GM23338 (cell line): Measurements from ENCODE around the gene BLOC1S3. TPM values are rescaled to one million over a fixed set of nuclear protein-coding genes. Genes with fewer than 3 reads are reported as not detected.

Experiments
- ATAC-seq: fragments of 200-7000 bp; cut with Tn5 transposase; 3 replicates; pipeline ENCODE4 v1.9.1; 2020
- DNase-seq: peaks from one replicate; pipeline ENCODE4 v3.0.0-alpha.2; 2015; ENCODE audit warnings: low spot score
- H2AFZ ChIP-seq: fragments of 200-600 bp; sonication (generic); 2 replicates; pipeline ENCODE4 v1.8.0; 2016; ENCODE audit warnings: antibody characterized with exemption, mild to moderate bottlenecking, moderate library complexity
- H3F3A ChIP-seq: fragments of 200-600 bp; sonication (generic); replicated peaks from 2 replicates; pipeline ENCODE4 v1.8.0; 2017; ENCODE audit warnings: antibody characterized with exemption, mixed run types, low read depth
- H3K27ac ChIP-seq: fragments of 200-600 bp; sonication (generic); 2 replicates; pipeline ENCODE4 v1.6.1; 2016; ENCODE audit warnings: low read depth
- H3K27me3 ChIP-seq: fragments of 200-600 bp; sonication (generic); 2 replicates; pipeline ENCODE4 v1.8.0; 2016; ENCODE audit warnings: mild to moderate bottlenecking, mixed run types, moderate library complexity; ENCODE audit not compliant: insufficient read depth
- H3K36me3 ChIP-seq: fragments of 200-600 bp; sonication (generic); 2 replicates; pipeline ENCODE4 v1.8.0; 2016; ENCODE audit warnings: mild to moderate bottlenecking; ENCODE audit not compliant: insufficient read depth
- H3K4me1 ChIP-seq: fragments of 200-600 bp; sonication (generic); 2 replicates; pipeline ENCODE4 v1.8.0; 2016; ENCODE audit warnings: mild to moderate bottlenecking, moderate library complexity; ENCODE audit not compliant: insufficient read depth
- H3K4me2 ChIP-seq: fragments of 200-600 bp; sonication (generic); 2 replicates; pipeline ENCODE4 v1.7.1; 2017; ENCODE audit warnings: mixed run types
- H3K4me3 ChIP-seq: fragments of 200-600 bp; sonication (generic); 2 replicates; pipeline ENCODE4 v1.6.1; 2016; ENCODE audit warnings: mixed run types
- H3K79me2 ChIP-seq: fragments of 200-600 bp; sonication (generic); replicated peaks from 2 replicates; pipeline ENCODE4 v1.8.0; 2017; ENCODE audit warnings: mild to moderate bottlenecking; ENCODE audit not compliant: insufficient read depth
- H3K9me2 ChIP-seq: fragments of 200-600 bp; sonication (generic); 2 replicates; pipeline ENCODE4 v1.8.0; 2017; ENCODE audit not compliant: insufficient read depth
- H4K20me1 ChIP-seq: fragments of 200-600 bp; sonication (generic); replicated peaks from 2 replicates; pipeline ENCODE4 v1.8.0; 2017; ENCODE audit warnings: mild to moderate bottlenecking; ENCODE audit not compliant: insufficient read depth
- H3K27ac Mint-ChIP-seq: 2 replicates; pipeline ENCODE4 v1.8.0; 2020; ENCODE audit warnings: inconsistent platforms, mild to moderate bottlenecking, moderate library complexity, mixed read lengths
- H3K27me3 Mint-ChIP-seq: 3 replicates; pipeline ENCODE4 v1.8.0; 2022; ENCODE audit warnings: low read depth, mild to moderate bottlenecking, moderate library complexity, mixed read lengths, inconsistent platforms; ENCODE audit not compliant: insufficient read depth, poor library complexity
- H3K36me3 Mint-ChIP-seq: 3 replicates; pipeline ENCODE4 v1.8.0; 2021; ENCODE audit warnings: low read depth, mild to moderate bottlenecking, inconsistent platforms, moderate library complexity, mixed read lengths
- H3K4me1 Mint-ChIP-seq: 3 replicates; pipeline ENCODE4 v1.8.0; 2020; ENCODE audit warnings: mild to moderate bottlenecking, inconsistent platforms, mixed read lengths
- H3K4me3 Mint-ChIP-seq: 3 replicates; pipeline ENCODE4 v1.8.0; 2021; ENCODE audit warnings: moderate library complexity, mild to moderate bottlenecking, inconsistent platforms, mixed read lengths
- H3K9me3 Mint-ChIP-seq: 3 replicates; pipeline ENCODE4 v1.8.0; 2020; ENCODE audit warnings: moderate library complexity, mild to moderate bottlenecking, inconsistent platforms, mixed read lengths
- ETS1 ChIP-seq: IDR thresholded peaks from 2 replicates; pipeline ENCODE4 v1.6.1; 2016; ENCODE audit warnings: antibody characterized with exemption
- EZH2phosphoT487 ChIP-seq: fragments of 200-600 bp; sonication (generic); IDR thresholded peaks from one replicate; pipeline ENCODE4 v1.8.1; 2018; ENCODE audit warnings: antibody characterized with exemption; ENCODE audit not compliant: unreplicated experiment
- JUNB ChIP-seq: IDR thresholded peaks from one replicate; pipeline ENCODE4 v1.6.1; 2016; ENCODE audit warnings: antibody characterized with exemption; ENCODE audit not compliant: unreplicated experiment
- NANOG ChIP-seq: IDR thresholded peaks from 2 replicates; pipeline ENCODE4 v1.6.1; 2016; ENCODE audit warnings: antibody characterized with exemption, borderline replicate concordance
- STAT1 ChIP-seq: IDR thresholded peaks from one replicate; pipeline ENCODE4 v1.6.1; 2016; ENCODE audit warnings: antibody characterized with exemption; ENCODE audit not compliant: unreplicated experiment
- ZNF114 ChIP-seq: fragments of 250-450 bp; sonication (Bioruptor Pico); IDR thresholded peaks from 2 replicates; pipeline ENCODE4 v1.5.0; 2020; ENCODE audit warnings: mild to moderate bottlenecking, moderate library complexity
- polyA plus RNA-seq: library from polyadenylated mRNA; unstranded; fragments of >200 nt; fragmentation: Nextera tagmentation; extraction: Ambion mirVana; gene quantifications from 2 replicates; pipeline ENCODE4 v1.2.1, GENCODE V29; 2016
- total RNA-seq: library from RNA; depleted of rRNA; stranded (reverse); fragments of >200 nt; shearing (Covaris generic); gene quantifications from 2 replicates; pipeline ENCODE4 v1.2.3, GENCODE V29; 2014
- TF ChIP-seq, protein P1 (sequence below): IDR thresholded peaks from one replicate; pipeline ENCODE4 v1.6.1; 2018; ENCODE audit warnings: antibody characterized with exemption; ENCODE audit not compliant: unreplicated experiment

The BLOC1S3 gene
- total and polyA plus RNA-seq, 2 experiments from 2014 or later, result 2.5 to 15.9 TPM

DNA sequence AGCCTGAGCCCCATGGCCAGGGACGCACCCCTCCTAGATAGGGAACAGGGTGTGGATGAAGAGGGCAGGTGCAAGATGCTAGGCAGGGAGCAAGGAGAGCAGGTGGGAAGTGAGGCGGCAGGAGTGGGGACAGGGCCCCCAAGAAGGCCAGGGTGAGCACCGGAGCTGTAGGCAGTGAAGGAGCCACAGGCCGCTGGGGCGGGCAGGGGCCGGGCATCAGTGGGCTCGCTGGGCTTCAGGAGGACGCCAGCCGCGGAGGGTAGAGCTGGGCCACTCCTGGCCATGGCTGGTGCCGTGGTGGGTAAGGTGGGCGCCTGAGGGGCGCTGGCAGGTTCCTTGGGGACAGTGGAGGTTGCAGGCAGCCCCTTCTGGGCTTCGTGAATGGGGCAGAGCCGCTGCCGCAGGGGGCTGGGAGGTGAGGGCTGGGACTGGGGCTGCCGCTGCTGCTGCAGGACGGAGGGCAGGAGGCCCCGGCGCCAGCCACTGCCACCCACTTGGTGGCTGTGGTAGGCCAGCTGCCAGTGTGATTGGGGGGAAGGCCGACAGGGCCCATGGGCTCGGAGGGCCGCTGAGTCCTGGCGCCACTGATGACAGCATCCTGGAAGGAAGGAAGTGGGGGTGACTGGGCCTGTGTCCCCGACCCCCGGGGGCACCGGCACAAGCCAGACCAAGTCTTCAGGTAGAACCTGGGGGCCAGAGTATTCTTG, 19.9 kb upstream of the BLOC1S3 start:
- H3K36me3 ChIP-seq, result no peaks in the 10 kb centered on the region
- DNase-seq (no peak), ATAC-seq (no peak)
- H3K27me3 Mint-ChIP-seq, result peaks cover 34% of the 10 kb centered on the region
- H3K4me1 ChIP-seq, result no peaks in the 10 kb centered on the region; the same call in 1 of the 2 replicates
- no peaks in the 10 kb centered on the region for H3K9me2 ChIP-seq
- H3K4me3 Mint-ChIP-seq, result no peak overlapping the region
- no peak overlapping the region for H3K27ac ChIP-seq
- H4K20me1 ChIP-seq, result no peaks in the 10 kb centered on the region; the same call in 1 of the 2 replicates
- H3K4me3 ChIP-seq, result no peak overlapping the region
- peaks cover 18% of the 10 kb centered on the region for H3K27me3 ChIP-seq
- H3K36me3 Mint-ChIP-seq, result no peaks in the 10 kb centered on the region; the same call in 2 of the 3 replicates
- no peak overlapping the region for H3K27ac Mint-ChIP-seq
- H3K4me2 ChIP-seq, result no peak overlapping the region
- peaks cover 20% of the 10 kb centered on the region for H3K4me1 Mint-ChIP-seq
- no peak overlapping the region for H2AFZ ChIP-seq
- peaks cover 3% of the 10 kb centered on the region; the same call in 1 of the 3 replicates for H3K9me3 Mint-ChIP-seq
- no peaks in the 10 kb centered on the region for H3F3A ChIP-seq
- H3K79me2 ChIP-seq, result no peaks in the 10 kb centered on the region
- TF ChIP-seq NANOG, result no peak
- TF ChIP-seq, protein P1, sequence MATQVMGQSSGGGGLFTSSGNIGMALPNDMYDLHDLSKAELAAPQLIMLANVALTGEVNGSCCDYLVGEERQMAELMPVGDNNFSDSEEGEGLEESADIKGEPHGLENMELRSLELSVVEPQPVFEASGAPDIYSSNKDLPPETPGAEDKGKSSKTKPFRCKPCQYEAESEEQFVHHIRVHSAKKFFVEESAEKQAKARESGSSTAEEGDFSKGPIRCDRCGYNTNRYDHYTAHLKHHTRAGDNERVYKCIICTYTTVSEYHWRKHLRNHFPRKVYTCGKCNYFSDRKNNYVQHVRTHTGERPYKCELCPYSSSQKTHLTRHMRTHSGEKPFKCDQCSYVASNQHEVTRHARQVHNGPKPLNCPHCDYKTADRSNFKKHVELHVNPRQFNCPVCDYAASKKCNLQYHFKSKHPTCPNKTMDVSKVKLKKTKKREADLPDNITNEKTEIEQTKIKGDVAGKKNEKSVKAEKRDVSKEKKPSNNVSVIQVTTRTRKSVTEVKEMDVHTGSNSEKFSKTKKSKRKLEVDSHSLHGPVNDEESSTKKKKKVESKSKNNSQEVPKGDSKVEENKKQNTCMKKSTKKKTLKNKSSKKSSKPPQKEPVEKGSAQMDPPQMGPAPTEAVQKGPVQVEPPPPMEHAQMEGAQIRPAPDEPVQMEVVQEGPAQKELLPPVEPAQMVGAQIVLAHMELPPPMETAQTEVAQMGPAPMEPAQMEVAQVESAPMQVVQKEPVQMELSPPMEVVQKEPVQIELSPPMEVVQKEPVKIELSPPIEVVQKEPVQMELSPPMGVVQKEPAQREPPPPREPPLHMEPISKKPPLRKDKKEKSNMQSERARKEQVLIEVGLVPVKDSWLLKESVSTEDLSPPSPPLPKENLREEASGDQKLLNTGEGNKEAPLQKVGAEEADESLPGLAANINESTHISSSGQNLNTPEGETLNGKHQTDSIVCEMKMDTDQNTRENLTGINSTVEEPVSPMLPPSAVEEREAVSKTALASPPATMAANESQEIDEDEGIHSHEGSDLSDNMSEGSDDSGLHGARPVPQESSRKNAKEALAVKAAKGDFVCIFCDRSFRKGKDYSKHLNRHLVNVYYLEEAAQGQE, result no peak

GRCh38 chr19:45159210-45159970, 19.2 kb upstream of the BLOC1S3 start:
- H3K9me3 Mint-ChIP-seq, result no peaks in the 10 kb centered on the region; the same call in 2 of the 3 replicates
- TF ChIP-seq JUNB, result no peak
- TF ChIP-seq EZH2phosphoT487, result no peak
- TF ChIP-seq, protein P1, result no peak
- TF ChIP-seq ZNF114 (CRISPR knock-in tag), result no peak
- no peak for TF ChIP-seq ETS1
- TF ChIP-seq STAT1, result no peak

More at GRCh38 chr19:45159210-45159970, 19.2 kb upstream of the BLOC1S3 start:
- Histone ChIP-seq H3K4me2 (no peak overlapping the region), H3K4me1 (no peaks in the 10 kb centered on the region; the same call in 1 of the 2 replicates), H4K20me1 (no peaks in the 10 kb centered on the region; the same call in 1 of the 2 replicates), H3K36me3 (no peaks in the 10 kb centered on the region), H3K4me3 (no peak overlapping the region), H3K27ac (no peak overlapping the region), H3K79me2 (no peaks in the 10 kb centered on the region), H3K27me3 (peaks cover 11% of the 10 kb centered on the region), H3K9me2 (no peaks in the 10 kb centered on the region), H2AFZ (no peak overlapping the region), H3F3A (no peaks in the 10 kb centered on the region)
- Mint-ChIP-seq H3K36me3 (no peaks in the 10 kb centered on the region; the same call in 2 of the 3 replicates), H3K27me3 (peaks cover 26% of the 10 kb centered on the region), H3K27ac (no peak overlapping the region), H3K4me1 (peaks cover 20% of the 10 kb centered on the region), H3K4me3 (no peak overlapping the region)
- DNase-seq (no peak), ATAC-seq (no peak)
